Tibial nerve (tissue), 3 donors: ENCODE results near the gene ASTL.

Source experiments
- CTCF ChIP-seq, 5 experiments: fragments of 200-600 bp in 3 of 5; fragments of 450-650 bp in 2 of 5; sonication (generic) in 3 of 5; IDR thresholded peaks; one replicate each; pipeline ENCODE4 v1.5.1; 2016 to 2019; ENCODE audit warnings: antibody characterized with exemption in 5 of 5, mild to moderate bottlenecking in 3 of 5, moderate library complexity in 2 of 5
- POLR2A ChIP-seq, 2 donors: fragments of 450-650 bp; IDR thresholded peaks; one replicate each; pipeline ENCODE4 v1.6.1; 2017; ENCODE audit warnings: antibody characterized with exemption in 2 of 2, mild to moderate bottlenecking in 2 of 2, moderate library complexity in 2 of 2

- TF ChIP-seq CTCF (IDR thresholded peaks at IDR 0.05) (no peak), POLR2A (IDR thresholded peaks at IDR 0.05) (no peak)
Observed at GRCh38 chr2:96111823-96112500, 26.3 kb downstream of the ASTL start.
